IMR-90 (cell line): ENCODE data around the gene TMEM101. TPM values are rescaled to one million over a fixed set of nuclear protein-coding genes. Genes with fewer than 3 reads are reported as not detected.
A peak's percentile ranks its signal among the peaks of the same experiment; 100 is the strongest.

Source experiments
- ATAC-seq: fragments of 200-7000 bp; cut with Tn5 transposase; 2 replicates; pipeline ENCODE4 v1.9.1; 2020; ENCODE audit warnings: low read depth, mild to moderate bottlenecking, moderate library complexity
- BruUV-seq: library from RNA; stranded (reverse); fragments of 400-500 nt; replicated peaks from 2 replicates; lab custom pipeline; 2021; lab: Mats Ljungman, UMichigan
- CTCF ChIA-PET: fragments of 300-600 bp; formaldehyde crosslinking; extraction: SDS; loops from one replicate; lab custom pipeline; 2021; ENCODE audit warnings: antibody characterized with exemption; lab: Yijun Ruan, JAX
- POLR2A ChIA-PET: fragments of 300-600 bp; sonication (Branson Sonifier 250); formaldehyde crosslinking; loops from one replicate; lab custom pipeline; 2022; ENCODE audit warnings: antibody characterized with exemption; ENCODE audit not compliant: unreplicated experiment; lab: Charles Lee
- DNase-seq: peaks from one replicate; pipeline ENCODE4 v3.0.0; 2013
- H2AFZ ChIP-seq: replicated peaks from 2 replicates; pipeline ENCODE3; 2013; ENCODE audit warnings: low read length, mild to moderate bottlenecking; ENCODE audit not compliant: poor library complexity
- H2AK5ac ChIP-seq: 2 replicates; pipeline ENCODE4 v1.6.1; 2013; ENCODE audit warnings: low read depth, low read length, inconsistent platforms
- H2AK9ac ChIP-seq: replicated peaks from 2 replicates; pipeline ENCODE3; 2013; ENCODE audit warnings: mild to moderate bottlenecking, low read depth, low read length, moderate library complexity; ENCODE audit not compliant: poor library complexity
- H2BK120ac ChIP-seq: 2 replicates; pipeline ENCODE4 v1.6.1; 2013; ENCODE audit warnings: low read depth, low read length, inconsistent platforms
- H2BK15ac ChIP-seq: 3 replicates; pipeline ENCODE4 v1.6.1; 2013; ENCODE audit warnings: low read depth, low read length, inconsistent platforms
- H2BK20ac ChIP-seq: 2 replicates; pipeline ENCODE4 v1.6.1; 2013; ENCODE audit warnings: low read depth, mild to moderate bottlenecking, inconsistent platforms, low read length, moderate library complexity
- H2BK5ac ChIP-seq: 2 replicates; pipeline ENCODE4 v1.6.1; 2013; ENCODE audit warnings: mild to moderate bottlenecking, low read depth, low read length, inconsistent platforms; ENCODE audit not compliant: poor library complexity, severe bottlenecking
- H3K14ac ChIP-seq: replicated peaks from 2 replicates; pipeline ENCODE4 v1.6.1; 2013; ENCODE audit warnings: low read depth, low read length, inconsistent platforms
- H3K18ac ChIP-seq: 2 replicates; pipeline ENCODE4 v1.6.1; 2013; ENCODE audit warnings: low read depth, low read length, control low read depth
- H3K23ac ChIP-seq: 2 replicates; pipeline ENCODE4 v1.6.1; 2013; ENCODE audit warnings: low read depth, low read length, inconsistent platforms
- H3K27ac ChIP-seq: 2 replicates; pipeline ENCODE4 v1.5.1; 2013; ENCODE audit warnings: mild to moderate bottlenecking, control low read depth, low read length; ENCODE audit not compliant: insufficient read depth
- H3K27me3 ChIP-seq: 2 replicates; pipeline ENCODE4 v1.6.1; 2013; ENCODE audit warnings: low read length; ENCODE audit not compliant: control insufficient read depth, insufficient read depth
- H3K36me3 ChIP-seq: 2 replicates; pipeline ENCODE4 v1.6.1; 2013; ENCODE audit warnings: low read length, mixed read lengths; ENCODE audit not compliant: control insufficient read depth, insufficient read depth
- H3K4ac ChIP-seq: 2 replicates; pipeline ENCODE4 v1.6.1; 2013; ENCODE audit warnings: low read depth, low read length, inconsistent platforms
- H3K4me1 ChIP-seq: 2 replicates; pipeline ENCODE4 v1.6.1; 2013; ENCODE audit warnings: low read length, mixed read lengths; ENCODE audit not compliant: control insufficient read depth, insufficient read depth
- H3K4me2 ChIP-seq: 2 replicates; pipeline ENCODE4 v1.6.1; 2013; ENCODE audit warnings: low read depth, mild to moderate bottlenecking, control low read depth, low read length, moderate library complexity
- H3K4me3 ChIP-seq: 2 replicates; pipeline ENCODE4 v1.5.1; 2013; ENCODE audit warnings: low read depth, mild to moderate bottlenecking, control low read depth, low read length, moderate library complexity; ENCODE audit not compliant: insufficient read depth
- H3K56ac ChIP-seq: 2 replicates; pipeline ENCODE4 v1.6.1; 2013; ENCODE audit warnings: low read length, inconsistent platforms; ENCODE audit not compliant: insufficient read depth; ENCODE audit errors: extremely low read depth
- H3K79me1 ChIP-seq, 2 experiments: 2 replicates each; pipeline ENCODE4 v1.6.1; 2013; ENCODE audit warnings: low read length in 2 of 2, inconsistent platforms in 1 of 2, low read depth in 1 of 2
- H3K9ac ChIP-seq: 2 replicates; pipeline ENCODE4 v1.6.1; 2013; ENCODE audit warnings: low read depth, low read length, control low read depth
- H3K9me1 ChIP-seq: 2 replicates; pipeline ENCODE4 v1.6.1; 2013; ENCODE audit warnings: low read length, inconsistent platforms; ENCODE audit not compliant: insufficient read depth
- H3K9me3 ChIP-seq: 2 replicates; pipeline ENCODE4 v1.6.1; 2013; ENCODE audit warnings: low read length; ENCODE audit not compliant: control insufficient read depth, insufficient read depth
- H4K20me1 ChIP-seq: 2 replicates; pipeline ENCODE4 v1.6.1; 2013; ENCODE audit warnings: low read length, inconsistent platforms; ENCODE audit not compliant: insufficient read depth
- H4K5ac ChIP-seq: 2 replicates; pipeline ENCODE4 v1.6.1; 2013; ENCODE audit warnings: mild to moderate bottlenecking, low read depth, low read length, control low read depth
- H4K8ac ChIP-seq, 2 experiments: 2 replicates each; pipeline ENCODE4 v1.6.1; 2013; ENCODE audit warnings: low read depth in 2 of 2, low read length in 2 of 2, control low read depth in 1 of 2, inconsistent platforms in 1 of 2
- H4K91ac ChIP-seq: 2 replicates; pipeline ENCODE4 v1.6.1; 2013; ENCODE audit warnings: low read depth, low read length, inconsistent platforms; ENCODE audit not compliant: insufficient read depth
- CHD1 ChIP-seq: IDR thresholded peaks from 2 replicates; pipeline ENCODE4 v1.6.1; 2012; ENCODE audit warnings: low read depth, low read length, improper control_type of control experiment
- FOS ChIP-seq: fragments of 150-350 bp; IDR thresholded peaks from 2 replicates; pipeline ENCODE4 v1.6.1; 2016; ENCODE audit warnings: low read depth, low read length
- MAFK ChIP-seq: IDR thresholded peaks from 2 replicates; pipeline ENCODE4 v1.6.1; 2012; ENCODE audit warnings: low read depth, low read length, improper control_type of control experiment
- MAZ ChIP-seq: IDR thresholded peaks from 2 replicates; pipeline ENCODE4 v1.6.1; 2012; ENCODE audit warnings: low read depth, mild to moderate bottlenecking, low read length, improper control_type of control experiment, moderate library complexity, borderline replicate concordance
- NFE2L2 ChIP-seq: fragments of 150-350 bp; IDR thresholded peaks from 2 replicates; pipeline ENCODE4 v1.6.1; 2016; ENCODE audit warnings: low read depth, mild to moderate bottlenecking, low read length
- POLR2A ChIP-seq: IDR thresholded peaks from 2 replicates; pipeline ENCODE4 v1.6.1; 2012; ENCODE audit warnings: mild to moderate bottlenecking, low read depth, low read length
- RAD21 ChIP-seq: IDR thresholded peaks from 2 replicates; pipeline ENCODE4 v1.6.1; 2012; ENCODE audit warnings: low read length, improper control_type of control experiment
- RCOR1 ChIP-seq: IDR thresholded peaks from 2 replicates; pipeline ENCODE4 v1.6.1; 2012; ENCODE audit warnings: mild to moderate bottlenecking, low read length, improper control_type of control experiment; ENCODE audit not compliant: insufficient replicate concordance
- SMC3 ChIP-seq: fragments of 150-350 bp; IDR thresholded peaks from 2 replicates; pipeline ENCODE4 v1.6.1; 2016; ENCODE audit warnings: low read depth, mild to moderate bottlenecking, antibody characterized with exemption, low read length, moderate library complexity
- WGBS, 2 experiments: methylation state at CpG; one replicate each; pipeline versions ENCODE4 v1.1.5 to v1.1.7; 2013; ENCODE audit warnings: missing lambda C conversion rate in 2 of 2; ENCODE audit not compliant: insufficient read length in 1 of 2; ENCODE audit errors: extremely low coverage in 2 of 2; 5-methylcytosine and 5-hydroxymethylcytosine counted together
- dilution Hi-C: fragments of 300-500 bp; cut with HindIII; formaldehyde crosslinking; loops from one replicate; pipeline ENCODE4 v1.14.3; 2018; ENCODE audit warnings: low sequenced_read_pairs; ENCODE audit not compliant: unreplicated experiment
- in situ Hi-C: fragments of 300-500 bp; cut with MboI; formaldehyde crosslinking; loops from 3 replicates; pipeline ENCODE4 v1.14.3; 2019; ENCODE audit warnings: low sequenced_read_pairs, inconsistent platforms, mixed read lengths
- intact Hi-C: fragments of 100-400 bp; cut with micrococcal nuclease; formaldehyde crosslinking; loops from 2 replicates; pipeline ENCODE4 v1.10.0; 2022
- polyA plus RNA-seq, 3 experiments: library from polyadenylated mRNA; depleted of rRNA; stranded (reverse); fragments of >200 nt; gene quantifications; 2 replicates each; pipeline ENCODE4 v1.2.3, GENCODE V29; 2012; ENCODE audit warnings: low replicate concordance in 1 of 3
- total RNA-seq: library from RNA; depleted of rRNA; stranded (reverse); fragments of >200 nt; gene quantifications from 2 replicates; pipeline ENCODE4 v1.2.3, GENCODE V29; 2012
- TF ChIP-seq, protein P1 (sequence below): conservative IDR thresholded peaks from 2 replicates; pipeline ENCODE4 v1.5.1; 2012; ENCODE audit warnings: mild to moderate bottlenecking, low read depth, low read length, improper control_type of control experiment
- TF ChIP-seq, protein P2 (sequence below): fragments of 150-350 bp; IDR thresholded peaks from 2 replicates; pipeline ENCODE4 v1.6.1; 2017; ENCODE audit warnings: mild to moderate bottlenecking, antibody characterized with exemption, low read length, low read depth

TMEM101 gene
- total and polyA plus RNA-seq, 2 of the 4 experiments (the other 2 are of a cell fraction), result 30.7 to 36.6 TPM

DNA sequence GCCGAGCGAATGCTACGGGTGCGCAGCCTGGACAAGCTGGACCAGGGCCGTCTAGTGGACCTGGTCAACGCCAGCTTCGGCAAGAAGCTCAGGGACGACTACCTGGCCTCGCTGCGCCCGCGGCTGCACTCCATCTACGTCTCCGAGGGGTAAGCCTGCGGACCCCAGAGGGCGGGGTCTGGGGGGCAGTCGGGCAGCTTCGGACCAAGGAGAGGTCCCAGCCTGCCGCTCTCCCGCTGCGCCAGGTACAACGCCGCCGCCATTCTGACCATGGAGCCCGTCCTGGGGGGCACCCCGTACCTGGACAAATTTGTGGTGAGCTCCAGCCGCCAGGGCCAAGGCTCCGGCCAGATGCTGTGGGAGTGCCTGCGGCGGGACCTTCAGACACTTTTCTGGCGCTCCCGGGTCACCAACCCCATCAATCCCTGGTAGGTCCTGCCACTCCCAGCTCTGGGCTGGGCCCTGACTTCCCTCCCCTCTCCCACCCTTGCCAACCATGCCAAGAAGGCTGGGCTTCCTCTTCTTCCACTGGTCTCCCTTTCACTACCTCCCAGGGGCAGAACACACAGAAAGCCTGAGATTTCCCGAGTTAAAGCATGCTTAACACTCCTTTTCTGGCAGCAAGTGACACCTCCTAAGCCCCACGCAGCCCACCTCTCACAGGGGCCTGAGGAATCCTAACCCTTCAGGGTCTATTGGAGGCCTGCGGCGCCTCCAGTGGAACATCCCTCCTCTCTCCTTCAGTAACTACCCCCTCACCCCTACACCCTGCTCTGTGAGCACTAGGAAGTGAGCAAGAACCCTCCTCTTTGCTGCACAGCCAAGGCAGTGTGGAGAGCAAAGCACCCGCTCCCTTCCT lies 7.2 kb downstream of the TMEM101 start (continued):
- no peak for TF ChIP-seq RAD21

DNA sequence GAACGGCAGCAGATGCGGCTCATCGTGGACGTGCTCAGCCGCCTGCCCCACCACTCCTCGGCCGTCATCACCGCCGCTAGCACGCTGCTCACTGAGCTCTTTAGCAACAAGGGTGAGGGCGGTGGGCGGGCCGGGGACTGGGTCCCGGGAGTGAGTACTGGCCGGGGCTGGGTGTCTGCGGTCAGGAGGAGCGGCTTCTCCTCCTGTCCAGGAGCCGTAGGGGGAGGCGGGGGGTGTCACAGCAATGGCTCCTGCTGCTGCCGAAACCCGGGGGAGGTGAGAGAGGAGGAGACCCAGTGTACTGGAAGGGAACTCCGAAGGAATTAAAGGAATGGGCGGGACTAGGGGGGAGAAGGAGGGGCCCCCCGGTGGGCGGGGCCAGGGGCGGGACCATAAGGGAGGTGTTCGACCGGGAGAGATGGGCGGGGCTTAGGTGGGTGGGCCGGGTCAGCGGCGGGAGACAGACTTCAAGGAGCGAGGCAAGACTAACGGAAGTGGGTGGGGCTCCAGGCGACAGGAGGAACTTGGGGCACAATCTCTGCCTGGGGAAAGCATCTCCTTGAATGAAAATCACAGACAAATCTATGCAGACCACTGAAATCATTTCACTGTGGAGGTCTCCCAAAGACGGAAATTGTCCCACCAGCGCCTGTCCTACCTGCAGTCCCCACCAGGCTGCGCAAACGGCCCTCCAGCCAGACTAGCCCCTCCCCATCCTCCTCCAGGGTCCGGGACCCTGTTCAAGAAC lies 8.0 kb downstream of the TMEM101 start:
- Histone ChIP-seq H3K4me1 (peaks cover 23% of the 10 kb centered on the region), H2AFZ (peak overlapping the region; percentile 96), H3K14ac (peak overlapping the region; percentile 84), H2BK20ac (no peak overlapping the region), H3K27me3 (peaks cover 3% of the 10 kb centered on the region; the same call in 1 of the 2 replicates), H2BK5ac (peak overlapping the region; percentile 69), H3K56ac (no peak overlapping the region; the same call in 1 of the 2 replicates), H4K5ac (peak overlapping the region; percentile 56), H3K9ac (peak overlapping the region; percentile 77; the same call in 1 of the 2 replicates), H3K4ac (peak overlapping the region; percentile 86), H3K23ac (peak overlapping the region; percentile 21; the same call in 1 of the 2 replicates), H3K4me3 (peak overlapping the region; percentile 59), H3K27ac (peak overlapping the region; percentile 59), H3K4me2 (peak overlapping the region; percentile 78), H4K8ac (peak overlapping the region; percentile 64 to 85; a peak in 3 of 4 replicates), H3K36me3 (no peaks in the 10 kb centered on the region; the same call in 1 of the 2 replicates), H4K91ac (peak overlapping the region; percentile 60), H2BK120ac (peak overlapping the region; percentile 1; the same call in 1 of the 2 replicates), H2AK9ac (peak overlapping the region; percentile 93), H2AK5ac (peak overlapping the region; percentile 74), H3K18ac (peak overlapping the region; percentile 12; the same call in 1 of the 2 replicates), H3K9me1 (peaks cover 16% of the 10 kb centered on the region), H3K79me1 (peaks cover 0 to 40% of the 10 kb centered on the region in 2 experiments; a peak in 2 of 4 replicates), H3K9me3 (no peaks in the 10 kb centered on the region), H4K20me1 (no peaks in the 10 kb centered on the region), H2BK15ac (peak overlapping the region; percentile 34; the same call in 1 of the 3 replicates)
- POLR2A ChIA-PET, result no interaction called here
- peak; percentile 91 for ATAC-seq
- dilution Hi-C loops, result no loop called here
- 3% methylated on average over 21 of the region's 40 CpGs; no CpG with 5 or more reads in 1 of the 2 experiments for WGBS, 2 experiments
- in situ Hi-C loops, result no loop called here
- intact Hi-C loops, result loop anchor here (1.0 kb wide), 2 partner anchors 35 to 109 kb away; no protein-coding TSS in a partner anchor
- CTCF ChIA-PET, result no interaction called here
- BruUV-seq, result no TSS peak
- peak; percentile 92 for DNase-seq
- TF ChIP-seq CHD1, result no peak
- no peak for TF ChIP-seq MAFK
- TF ChIP-seq FOS, result no peak
- no peak for TF ChIP-seq NFE2L2
- TF ChIP-seq MAZ, result peak; percentile 56; the same call in 1 of the 2 replicates
- TF ChIP-seq, protein P1, sequence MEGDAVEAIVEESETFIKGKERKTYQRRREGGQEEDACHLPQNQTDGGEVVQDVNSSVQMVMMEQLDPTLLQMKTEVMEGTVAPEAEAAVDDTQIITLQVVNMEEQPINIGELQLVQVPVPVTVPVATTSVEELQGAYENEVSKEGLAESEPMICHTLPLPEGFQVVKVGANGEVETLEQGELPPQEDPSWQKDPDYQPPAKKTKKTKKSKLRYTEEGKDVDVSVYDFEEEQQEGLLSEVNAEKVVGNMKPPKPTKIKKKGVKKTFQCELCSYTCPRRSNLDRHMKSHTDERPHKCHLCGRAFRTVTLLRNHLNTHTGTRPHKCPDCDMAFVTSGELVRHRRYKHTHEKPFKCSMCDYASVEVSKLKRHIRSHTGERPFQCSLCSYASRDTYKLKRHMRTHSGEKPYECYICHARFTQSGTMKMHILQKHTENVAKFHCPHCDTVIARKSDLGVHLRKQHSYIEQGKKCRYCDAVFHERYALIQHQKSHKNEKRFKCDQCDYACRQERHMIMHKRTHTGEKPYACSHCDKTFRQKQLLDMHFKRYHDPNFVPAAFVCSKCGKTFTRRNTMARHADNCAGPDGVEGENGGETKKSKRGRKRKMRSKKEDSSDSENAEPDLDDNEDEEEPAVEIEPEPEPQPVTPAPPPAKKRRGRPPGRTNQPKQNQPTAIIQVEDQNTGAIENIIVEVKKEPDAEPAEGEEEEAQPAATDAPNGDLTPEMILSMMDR, result peak; percentile 70
- TF ChIP-seq RCOR1, result no peak
- TF ChIP-seq SMC3, result peak; percentile 58
- TF ChIP-seq, protein P2, sequence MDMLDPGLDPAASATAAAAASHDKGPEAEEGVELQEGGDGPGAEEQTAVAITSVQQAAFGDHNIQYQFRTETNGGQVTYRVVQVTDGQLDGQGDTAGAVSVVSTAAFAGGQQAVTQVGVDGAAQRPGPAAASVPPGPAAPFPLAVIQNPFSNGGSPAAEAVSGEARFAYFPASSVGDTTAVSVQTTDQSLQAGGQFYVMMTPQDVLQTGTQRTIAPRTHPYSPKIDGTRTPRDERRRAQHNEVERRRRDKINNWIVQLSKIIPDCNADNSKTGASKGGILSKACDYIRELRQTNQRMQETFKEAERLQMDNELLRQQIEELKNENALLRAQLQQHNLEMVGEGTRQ, result no peak
- 0 out of 2 replicates have a peak, but pooled peaks have one; percentile 50 for TF ChIP-seq POLR2A
